ENCODE results near the gene AATF. TPM values are rescaled to one million over a fixed set of nuclear protein-coding genes. Genes with fewer than 3 reads are reported as not detected.

AATF gene
- total RNA-seq, 1 experiment from 2014 or later, result 61.0 TPM

GRCh38 chr17:36941265-36942010 lies 7.3 kb upstream of the AATF start (continued):
- TF ChIP-seq PRDM15 (CRISPR knock-in tag; IDR thresholded peaks at IDR 0.05), result peak; percentile 17; the same call in 1 of the 2 replicates
- TF ChIP-seq ZNF317 (CRISPR knock-in tag; IDR thresholded peaks at IDR 0.05; ENCODE audit: borderline replicate concordance, low read depth), result no peak

- peaks cover 76% of the 10 kb centered on the region for H3K4me1 Mint-ChIP-seq
- ATAC-seq, result no peak; the same call in 1 of the 2 replicates
- no peak overlapping the region for H3K27ac Mint-ChIP-seq
- POLR2A ChIA-PET, result interaction anchor here (0.7 kb wide), 1 partner anchor 11 kb away, joined by 3 read pairs; no protein-coding TSS in a partner anchor
- H3K27me3 Mint-ChIP-seq (ENCODE audit: low read depth), result peaks cover 100% of the 10 kb centered on the region
- H3K9me3 Mint-ChIP-seq, result no peaks in the 10 kb centered on the region
- peak; percentile 50 for DNase-seq (ENCODE audit: low spot score)
- H3K36me3 Mint-ChIP-seq, result no peaks in the 10 kb centered on the region
- H3K4me3 Mint-ChIP-seq, result peak overlapping the region; percentile 55
- CTCF ChIA-PET, result interaction anchor here (0.5 to 1.1 kb wide), 2 partner anchors 222 to 309 kb away, joined by 3 read pairs; no protein-coding TSS in a partner anchor
- TF ChIP-seq OVOL2 (CRISPR knock-in tag; IDR thresholded peaks at IDR 0.05; ENCODE audit: borderline replicate concordance) (no peak), ZNF423 (CRISPR knock-in tag; IDR thresholded peaks at IDR 0.05) (0 out of 2 replicates have a peak, but pooled peaks have one; percentile 10), ELF4 (CRISPR knock-in tag; IDR thresholded peaks at IDR 0.05; ENCODE audit: low read depth) (no peak), ZBTB21 (CRISPR knock-in tag; IDR thresholded peaks at IDR 0.05; ENCODE audit: borderline replicate concordance) (no peak), SOX15 (CRISPR knock-in tag; IDR thresholded peaks at IDR 0.05) (no peak), KAT7 (CRISPR knock-in tag; IDR thresholded peaks at IDR 0.05; ENCODE audit: borderline replicate concordance) (0 out of 2 replicates have a peak, but pooled peaks have one; percentile 32), NR2C2 (CRISPR knock-in tag; IDR thresholded peaks at IDR 0.05) (no peak), NFATC4 (CRISPR knock-in tag; IDR thresholded peaks at IDR 0.05) (no peak), STAT6 (CRISPR knock-in tag; conservative IDR thresholded peaks at IDR 0.05; ENCODE audit: low read depth) (no peak), NR1H2 (CRISPR knock-in tag; IDR thresholded peaks at IDR 0.05) (no peak), ARID4B (CRISPR knock-in tag; IDR thresholded peaks at IDR 0.05; ENCODE audit: borderline replicate concordance) (0 out of 2 replicates have a peak, but pooled peaks have one; percentile 40), SMAD4 (CRISPR knock-in tag; IDR thresholded peaks at IDR 0.05) (0 out of 2 replicates have a peak, but pooled peaks have one; percentile 44), SP1 (CRISPR knock-in tag; conservative IDR thresholded peaks at IDR 0.05) (0 out of 2 replicates have a peak, but pooled peaks have one; percentile 23), ZNF219 (CRISPR knock-in tag; IDR thresholded peaks at IDR 0.05; ENCODE audit: borderline replicate concordance) (no peak), MAX (CRISPR knock-in tag; IDR thresholded peaks at IDR 0.05) (peak; percentile 38; the same call in 1 of the 2 replicates), FOXK1 (CRISPR knock-in tag; IDR thresholded peaks at IDR 0.05) (peak; percentile 13; the same call in 1 of the 2 replicates), GRHL2 (CRISPR knock-in tag; IDR thresholded peaks at IDR 0.05; ENCODE audit: insufficient replicate concordance, severe bottlenecking) (no peak)
Observed at GRCh38 chr17:36942019-36942599, 6.6 kb upstream of the AATF start.

Data from WTC11 (cell line).